ENCODE results near the gene PMEL.

DNA sequence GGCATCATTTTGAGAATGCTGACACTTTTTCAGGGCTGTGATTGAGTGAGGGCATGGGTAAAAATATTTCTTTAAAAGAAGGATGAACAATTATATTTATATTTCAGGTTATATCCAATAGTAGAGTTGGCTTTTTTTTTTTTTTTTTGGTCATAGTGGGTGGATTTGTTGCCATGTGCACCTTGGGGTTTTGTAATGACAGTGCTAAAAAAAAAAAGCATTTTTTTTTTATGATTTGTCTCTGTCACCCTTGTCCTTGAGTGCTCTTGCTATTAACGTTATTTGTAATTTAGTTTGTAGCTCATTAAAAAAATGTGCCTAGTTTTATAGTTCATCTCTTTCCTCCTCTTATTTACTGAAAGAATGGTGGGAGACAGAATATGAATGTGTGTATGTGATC lies 6.6 kb upstream of the PMEL start:
- TF ChIP-seq, protein P1, sequence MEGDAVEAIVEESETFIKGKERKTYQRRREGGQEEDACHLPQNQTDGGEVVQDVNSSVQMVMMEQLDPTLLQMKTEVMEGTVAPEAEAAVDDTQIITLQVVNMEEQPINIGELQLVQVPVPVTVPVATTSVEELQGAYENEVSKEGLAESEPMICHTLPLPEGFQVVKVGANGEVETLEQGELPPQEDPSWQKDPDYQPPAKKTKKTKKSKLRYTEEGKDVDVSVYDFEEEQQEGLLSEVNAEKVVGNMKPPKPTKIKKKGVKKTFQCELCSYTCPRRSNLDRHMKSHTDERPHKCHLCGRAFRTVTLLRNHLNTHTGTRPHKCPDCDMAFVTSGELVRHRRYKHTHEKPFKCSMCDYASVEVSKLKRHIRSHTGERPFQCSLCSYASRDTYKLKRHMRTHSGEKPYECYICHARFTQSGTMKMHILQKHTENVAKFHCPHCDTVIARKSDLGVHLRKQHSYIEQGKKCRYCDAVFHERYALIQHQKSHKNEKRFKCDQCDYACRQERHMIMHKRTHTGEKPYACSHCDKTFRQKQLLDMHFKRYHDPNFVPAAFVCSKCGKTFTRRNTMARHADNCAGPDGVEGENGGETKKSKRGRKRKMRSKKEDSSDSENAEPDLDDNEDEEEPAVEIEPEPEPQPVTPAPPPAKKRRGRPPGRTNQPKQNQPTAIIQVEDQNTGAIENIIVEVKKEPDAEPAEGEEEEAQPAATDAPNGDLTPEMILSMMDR (conservative IDR thresholded peaks at IDR 0.05 in 1 of 2, IDR thresholded peaks at IDR 0.05 in 1 of 2; ENCODE audit: low read depth in 1 of 2, low read length in 2 of 2): no peak
- TF ChIP-seq EZH2 (IDR thresholded peaks at IDR 0.05; ENCODE audit: low read length, missing control alignments): no peak
